H54 (cell line): ENCODE data around the gene CCL21.
"Not testable (repeated sequence)": the region's sequence is repeated elsewhere in the genome, so short reads cannot be mapped to it uniquely, and the experiment has no call there.

Experiments
- DNase-seq: peaks from one replicate; pipeline ENCODE4 v3.0.0; 2011; ENCODE audit warnings: low spot score, mixed read lengths; ENCODE audit not compliant: insufficient read length
- FAIRE-seq: peaks from 3 replicates; lab custom pipeline; 2011; peaks lifted over from hg19 to GRCh38; lab: Jason Lieb, UNC
- POLR2A ChIP-seq: IDR thresholded peaks from 2 replicates; pipeline ENCODE4 v1.6.1; 2011; ENCODE audit warnings: low read depth, mild to moderate bottlenecking, low read length

CCL21 gene, protein sequence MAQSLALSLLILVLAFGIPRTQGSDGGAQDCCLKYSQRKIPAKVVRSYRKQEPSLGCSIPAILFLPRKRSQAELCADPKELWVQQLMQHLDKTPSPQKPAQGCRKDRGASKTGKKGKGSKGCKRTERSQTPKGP

DNA sequence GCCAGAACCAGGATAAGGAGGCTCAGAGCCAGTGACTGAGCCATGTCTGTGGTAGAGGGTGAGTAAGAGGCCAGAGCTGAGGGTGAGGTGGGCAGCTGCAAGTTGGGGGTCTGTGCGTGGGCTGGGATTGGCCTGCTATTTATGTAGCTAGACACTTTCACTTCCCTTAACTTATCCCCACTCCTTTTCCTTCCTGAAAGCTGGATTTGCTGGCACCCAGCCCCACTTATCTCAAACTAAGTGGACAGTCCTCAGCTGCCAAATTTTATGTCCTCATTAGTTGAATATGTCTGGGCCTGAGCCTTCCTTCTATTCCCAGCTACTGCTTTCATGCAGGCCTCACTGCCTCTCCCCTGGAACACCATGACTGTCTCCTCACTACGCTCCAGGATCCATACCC is at the start of gene CCL21:
TSS of gene CCL21 (minus strand) at position 114 of the 400 bp plus-strand sequence. CDS start at position 44, 70 bp downstream.
- FAIRE-seq (no peak), DNase-seq (no peak)
- TF ChIP-seq POLR2A = no peak

DNA sequence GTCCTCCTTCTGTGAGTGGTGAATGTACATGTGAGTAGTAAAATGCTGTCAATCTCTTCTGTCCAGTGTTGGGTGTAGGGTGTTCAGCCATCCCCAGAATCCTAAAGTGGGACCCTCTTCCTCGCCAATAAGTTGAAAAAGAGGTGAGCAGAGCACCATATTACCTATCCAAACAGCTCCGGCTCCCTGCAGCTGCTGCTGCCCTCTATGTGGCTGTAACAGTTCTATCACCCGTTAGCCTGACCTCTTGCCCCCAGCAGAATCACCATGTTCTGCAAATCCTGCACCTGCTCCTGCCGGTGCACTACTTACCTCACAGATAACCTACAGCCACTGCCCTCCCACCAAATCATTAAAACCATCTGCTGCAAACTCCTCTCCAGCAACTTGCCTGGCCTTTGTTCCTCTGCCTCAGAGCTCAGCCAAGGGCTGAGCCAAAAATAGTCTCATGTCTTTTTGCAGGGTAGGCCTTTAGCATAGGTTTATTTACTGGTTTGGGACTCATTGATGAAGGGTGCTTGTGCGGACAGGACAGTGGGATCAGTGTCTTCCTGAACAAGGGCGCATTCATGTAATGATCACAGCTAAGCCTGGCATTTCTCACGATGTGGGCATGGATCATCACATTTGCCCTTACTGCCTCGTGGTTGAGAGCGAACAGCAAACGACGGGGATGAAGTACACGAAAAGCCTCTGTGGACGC is 49.6 kb upstream of the CCL21 start:
- no peak for TF ChIP-seq POLR2A
- DNase-seq (no peak), FAIRE-seq (no peak)

DNA sequence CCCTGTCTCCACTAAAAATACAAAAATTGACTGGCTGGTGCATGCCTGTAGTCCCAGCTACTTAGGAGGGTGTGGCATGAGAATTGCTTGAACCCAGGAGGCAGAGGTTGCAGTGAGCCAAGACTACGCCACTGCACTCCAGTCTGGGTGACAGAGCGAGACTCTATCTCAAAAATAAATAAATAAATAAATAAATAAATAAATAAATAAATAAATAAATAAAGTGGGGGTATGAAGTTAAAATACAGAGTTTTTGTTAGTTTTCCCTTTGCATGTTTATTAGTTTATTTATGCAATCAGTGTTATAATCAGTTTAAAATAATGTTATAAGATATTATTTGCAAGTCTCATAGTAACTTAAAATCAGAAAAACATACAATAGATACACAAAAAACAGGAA is 40.4 kb upstream of the CCL21 start:
- not testable (repeated sequence) for FAIRE-seq, DNase-seq

DNA sequence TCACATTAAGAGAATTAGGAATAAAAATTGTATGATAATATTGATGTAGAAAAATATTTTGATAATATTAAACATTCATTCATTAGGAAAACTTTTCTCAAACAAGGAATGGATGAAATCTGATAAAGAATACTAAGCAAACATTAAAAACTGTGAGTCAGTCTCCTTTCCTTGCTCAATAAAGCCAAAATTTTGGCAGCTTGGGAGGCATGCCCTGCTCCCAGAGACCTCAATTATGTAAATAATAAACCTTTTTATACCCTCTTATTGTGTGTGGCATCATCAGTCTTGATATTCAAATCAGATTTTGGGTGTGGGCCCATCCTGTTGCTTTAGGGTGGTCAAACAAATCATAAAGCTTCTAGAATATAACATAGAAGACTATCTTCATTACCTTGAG is 36.6 kb upstream of the CCL21 start:
- DNase-seq (no peak), FAIRE-seq (no peak)
- TF ChIP-seq POLR2A = no peak

DNA sequence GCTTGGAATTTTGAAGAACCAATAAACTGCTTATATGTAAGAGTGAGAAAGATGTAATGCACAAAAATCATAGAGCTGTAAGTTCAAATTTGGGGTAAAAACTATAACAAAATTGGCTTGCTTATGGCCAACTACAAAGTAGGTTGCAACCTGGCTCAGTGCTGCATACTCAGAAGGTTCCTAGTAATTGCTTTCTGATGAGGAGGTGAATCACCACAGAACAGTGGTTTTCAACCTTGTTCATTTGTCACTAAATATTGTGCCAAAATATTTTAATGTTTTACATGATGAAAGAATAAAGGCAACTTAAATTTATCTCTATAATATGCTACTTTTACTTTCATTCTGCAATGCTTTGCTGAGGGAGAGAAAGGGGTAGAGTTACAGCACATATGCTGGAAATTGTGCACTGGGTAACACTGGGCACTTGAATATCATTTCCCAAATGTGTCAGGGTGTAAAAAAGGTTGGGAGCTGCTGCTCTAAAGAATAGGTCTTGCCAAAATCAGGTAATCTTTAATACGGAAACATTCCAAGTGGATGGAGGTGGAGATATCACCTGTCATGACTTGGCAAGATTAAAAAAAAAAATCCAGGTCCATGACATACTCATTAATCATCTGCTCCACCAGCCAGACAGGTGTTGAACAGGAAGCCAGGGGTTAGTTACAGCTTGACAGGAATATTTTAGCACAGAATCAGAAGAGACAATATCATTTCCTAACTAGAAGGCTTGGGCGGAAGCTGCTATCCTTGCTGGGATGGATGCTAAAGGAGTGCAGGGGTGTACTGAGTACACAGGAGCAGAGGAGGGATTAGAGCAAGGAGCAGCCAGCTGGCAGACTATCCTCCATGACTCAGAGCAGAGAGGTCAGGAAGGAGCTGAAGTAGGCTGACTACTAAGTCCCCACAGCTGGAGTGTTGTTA is 34.6 kb upstream of the CCL21 start:
- TF ChIP-seq POLR2A = no peak
- peak; percentile 27 for DNase-seq
- no peak for FAIRE-seq

DNA sequence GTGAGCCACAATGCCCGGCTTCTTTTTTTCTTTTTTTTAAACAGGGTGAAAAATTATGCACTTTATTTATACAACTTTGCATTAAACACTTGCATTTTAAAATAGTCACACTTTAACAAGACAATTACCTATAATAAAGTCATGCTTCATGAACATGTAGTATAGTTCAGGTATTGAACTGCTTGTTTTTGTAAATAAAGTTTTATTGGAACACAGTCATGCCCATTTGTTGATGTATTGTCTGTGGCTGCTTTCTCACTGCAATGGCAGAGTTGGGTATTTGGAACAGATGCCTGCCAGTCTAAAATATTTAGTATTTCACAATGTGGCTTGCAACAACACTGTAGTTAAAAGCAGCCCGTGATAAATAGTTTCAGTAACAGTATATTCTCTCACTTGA is 32.8 kb upstream of the CCL21 start:
- no peak for FAIRE-seq
- TF ChIP-seq POLR2A = no peak
- no peak for DNase-seq

DNA sequence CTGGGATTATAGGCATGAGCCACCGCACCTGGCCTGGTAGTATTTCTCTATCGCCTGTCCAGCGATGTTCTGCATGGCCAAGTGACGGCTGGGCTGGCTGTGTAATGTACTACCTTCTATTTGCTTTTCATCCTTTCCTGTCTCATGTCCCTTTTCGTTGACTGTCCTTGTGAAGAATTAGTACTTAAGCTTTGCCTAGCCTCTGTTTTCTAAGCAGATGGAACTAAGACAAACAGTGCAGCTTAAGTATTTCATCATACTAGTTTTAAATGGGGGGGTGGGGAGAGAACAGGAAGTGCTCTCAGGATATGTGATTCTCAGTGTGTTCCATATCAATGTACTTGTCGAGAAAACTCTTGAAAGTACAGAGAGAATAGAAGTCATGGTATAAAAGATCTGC is 31.7 kb upstream of the CCL21 start:
- DNase-seq = no peak
- no peak for FAIRE-seq
- TF ChIP-seq POLR2A = no peak

DNA sequence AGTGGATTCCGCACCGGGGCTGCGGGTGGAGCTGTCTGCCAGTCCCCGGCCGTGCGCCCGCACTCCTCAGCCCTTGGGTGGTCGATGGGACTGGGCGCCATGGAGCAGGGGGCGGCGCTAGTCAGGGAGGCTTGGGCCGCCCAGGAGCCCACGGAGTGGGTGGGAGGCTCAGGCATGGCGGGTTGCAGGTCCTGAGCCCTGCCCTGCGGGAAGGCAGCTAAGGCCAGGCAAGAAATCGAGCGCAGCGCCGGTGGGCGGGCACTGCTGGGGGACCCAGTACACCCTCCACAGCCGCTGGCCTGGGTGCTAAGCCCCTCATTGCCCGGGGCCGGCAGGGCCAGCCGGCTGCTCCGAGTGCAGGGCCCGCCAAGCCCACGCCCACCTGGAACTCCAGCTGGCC is 30.2 kb upstream of the CCL21 start:
- not testable (repeated sequence) for FAIRE-seq, DNase-seq

DNA sequence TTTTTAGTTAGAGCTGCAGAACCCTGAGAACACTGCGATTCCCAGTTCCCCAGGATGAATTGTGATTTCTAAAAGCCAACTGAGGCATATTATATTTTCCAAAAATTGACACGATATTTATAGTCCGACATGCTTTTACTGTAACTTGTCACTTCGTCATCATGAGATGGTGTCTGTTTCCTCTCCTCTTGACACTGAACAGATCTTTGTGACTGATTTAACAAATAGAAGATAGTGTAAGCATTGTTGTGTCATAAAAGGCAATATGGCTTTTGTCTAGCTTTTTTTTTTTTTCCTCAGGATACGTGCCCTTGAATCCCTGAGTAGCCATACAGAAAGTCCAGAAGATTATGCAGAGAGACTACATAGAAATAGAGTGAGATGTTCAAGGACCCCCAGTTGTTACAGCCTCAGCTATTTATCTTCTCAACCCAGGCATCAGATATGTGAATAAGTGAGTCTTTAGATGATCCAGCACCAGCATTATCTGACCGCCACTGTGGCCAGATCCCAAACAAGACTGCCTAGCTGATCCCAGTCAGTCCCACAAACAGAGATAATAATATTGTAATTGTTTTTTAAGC is 27.8 kb upstream of the CCL21 start:
- no peak for TF ChIP-seq POLR2A
- no peak for DNase-seq
- FAIRE-seq = no peak

DNA sequence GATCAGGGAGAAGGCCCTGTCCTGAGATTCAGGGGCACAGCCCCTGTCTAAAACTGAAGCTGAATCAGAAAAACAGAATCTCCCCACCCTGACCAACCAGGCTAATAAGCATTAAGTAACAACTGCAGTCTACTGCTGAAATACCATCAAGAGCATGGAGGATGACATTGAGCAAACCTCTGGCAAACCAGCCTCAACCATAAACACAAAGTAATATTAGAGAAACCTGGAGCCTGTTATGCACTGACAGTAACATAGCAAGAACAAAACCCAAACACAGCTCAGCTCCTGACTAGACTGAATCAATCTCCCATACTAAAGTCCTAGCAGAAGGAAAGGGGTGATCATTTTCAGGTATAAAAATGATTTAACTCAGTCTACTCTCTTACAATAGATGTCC is 24.8 kb upstream of the CCL21 start:
- DNase-seq = no peak
- TF ChIP-seq POLR2A = no peak
- no peak for FAIRE-seq

DNA sequence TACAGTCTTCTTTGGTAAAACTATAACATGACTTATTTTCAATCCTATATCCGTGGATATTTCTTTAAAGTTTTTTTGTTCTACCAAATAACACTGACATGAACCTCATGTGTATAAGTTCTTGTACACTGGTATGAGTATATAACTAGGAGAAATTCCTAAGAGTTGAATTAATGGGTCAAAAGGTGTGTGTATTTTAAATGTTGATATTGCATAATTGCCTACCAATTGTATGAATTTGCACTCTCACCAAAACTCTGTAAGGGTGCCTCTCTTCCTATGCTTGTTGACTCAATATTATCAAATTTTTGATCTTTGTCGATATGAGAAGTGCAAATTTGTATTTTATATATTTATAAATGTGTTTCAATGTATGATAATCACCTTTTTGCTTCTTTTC is 22.9 kb upstream of the CCL21 start:
- DNase-seq (no peak), FAIRE-seq (no peak)
- no peak for TF ChIP-seq POLR2A

DNA sequence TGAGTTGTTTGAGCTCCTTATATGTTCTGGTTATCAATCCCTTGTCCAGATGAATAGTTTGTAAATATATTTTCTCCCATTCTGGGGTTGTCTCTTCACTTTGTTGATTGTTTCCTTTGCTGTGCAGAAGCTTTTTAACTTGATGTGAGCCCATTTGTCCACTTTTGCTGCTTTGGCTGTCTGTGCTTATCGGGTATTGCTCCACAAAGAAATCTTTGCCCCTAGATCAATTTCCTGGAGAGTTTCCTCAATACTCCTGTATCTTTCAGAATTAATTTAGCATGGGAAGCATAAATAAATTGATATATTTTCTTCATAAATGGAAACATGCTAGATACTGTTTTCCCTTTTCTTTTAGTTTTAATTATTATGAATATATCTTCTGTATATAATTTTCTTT is 22.5 kb upstream of the CCL21 start:
- FAIRE-seq (no peak), DNase-seq (no peak)
- no peak for TF ChIP-seq POLR2A

DNA sequence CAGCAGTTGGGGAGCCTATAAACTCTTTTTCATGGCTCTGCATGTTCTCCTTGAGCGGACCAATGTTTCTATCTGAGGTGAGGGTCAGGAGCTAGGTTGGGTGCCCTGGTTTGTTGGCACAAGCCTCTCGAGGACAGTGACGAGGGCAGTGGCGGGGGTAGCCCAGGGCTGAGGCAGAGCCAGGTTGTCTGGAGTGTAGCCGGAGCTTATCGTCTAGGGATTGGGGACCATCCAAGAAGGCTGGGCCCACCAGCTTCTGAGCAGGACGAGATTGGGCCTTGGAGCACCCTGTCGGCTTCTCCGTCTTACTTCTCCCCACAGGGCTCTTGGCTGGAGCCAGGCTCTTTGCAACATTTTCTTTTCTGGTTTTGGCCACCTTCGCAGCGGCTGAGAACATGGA is 13.2 kb upstream of the CCL21 start:
- FAIRE-seq (no peak), DNase-seq (no peak)
- no peak for TF ChIP-seq POLR2A

DNA sequence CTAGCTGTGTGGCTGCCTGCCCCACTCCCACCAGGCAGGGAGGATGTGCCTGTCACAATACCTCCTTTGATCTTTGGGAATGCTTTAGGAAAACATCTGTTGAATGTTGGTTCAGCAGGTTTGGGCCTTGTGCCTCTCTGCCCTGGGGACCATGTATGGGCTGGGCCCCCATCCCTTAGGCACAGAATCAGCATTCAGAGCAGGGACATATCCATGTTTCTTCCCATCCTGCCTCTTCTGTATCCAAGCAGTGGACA is 9.8 kb upstream of the CCL21 start:
- FAIRE-seq, DNase-seq: not testable (repeated sequence)
